Fibroblast of villous mesenchyme (primary cell): Measurements from ENCODE around the gene FHAD1. TPM values are rescaled to one million over a fixed set of nuclear protein-coding genes. Genes with fewer than 3 reads are reported as not detected.
"Not testable (repeated sequence)": the region's sequence is repeated elsewhere in the genome, so short reads cannot be mapped to it uniquely, and the experiment has no call there.

Experiments used
- DNase-seq: peaks from one replicate; pipeline ENCODE4 v3.0.0-alpha.2; 2010; ENCODE audit warnings: low read depth
- H3K4me3 ChIP-seq: 2 replicates; pipeline ENCODE4 v1.5.1; 2011; ENCODE audit warnings: low read depth, mild to moderate bottlenecking, low read length
- total RNA-seq: library from RNA; depleted of rRNA; stranded (reverse); fragments of >200 nt; gene quantifications from 2 replicates; pipeline ENCODE4 v1.2.3, GENCODE V29; 2012
- TF ChIP-seq, protein P1 (sequence below): IDR thresholded peaks from 2 replicates; pipeline ENCODE4 v1.5.1; 2012; ENCODE audit warnings: low read depth, mild to moderate bottlenecking, low read length; ENCODE audit not compliant: insufficient read depth

FHAD1 gene
- total RNA-seq, 1 donor = under 0.01 TPM

DNA sequence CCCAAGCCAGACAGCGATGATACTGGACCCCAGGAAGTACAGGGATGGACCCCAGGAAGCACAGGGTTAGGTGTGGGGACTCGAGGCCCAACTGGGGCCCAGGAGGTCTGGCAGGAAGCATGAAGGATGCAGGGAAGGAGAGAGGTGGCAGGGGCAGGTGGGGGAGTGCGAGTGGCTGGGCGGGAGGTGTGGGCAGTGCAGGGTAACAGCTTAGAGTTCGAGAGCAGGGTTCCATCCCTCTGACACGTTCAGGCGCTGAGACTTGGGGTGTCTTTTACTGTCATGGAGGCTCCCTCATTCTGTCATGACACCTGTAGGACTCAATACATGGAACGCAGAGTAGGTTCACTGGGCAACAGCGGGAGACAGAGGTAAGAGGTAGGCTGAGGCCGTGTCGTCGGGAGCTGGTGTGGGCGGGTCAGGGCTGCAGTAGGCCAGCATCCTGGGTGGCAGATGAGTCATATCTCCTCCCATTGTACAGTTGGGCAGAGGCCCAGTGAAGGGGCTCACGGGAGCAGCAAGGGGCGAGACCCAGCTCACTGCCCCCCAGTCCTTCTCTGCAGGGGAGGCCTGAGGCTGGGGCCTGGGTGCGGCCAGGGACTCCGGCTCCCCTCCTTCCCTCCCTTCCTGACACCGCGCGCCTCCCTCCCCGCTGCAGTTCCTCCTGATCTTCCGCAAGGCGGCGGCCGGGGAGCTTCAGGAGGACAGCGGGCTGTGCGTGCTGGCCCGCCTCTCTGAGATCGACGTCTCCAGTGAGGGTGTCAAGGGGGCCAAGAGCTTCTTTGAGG is 179.7 kb downstream of the FHAD1 start:
- H3K4me3 ChIP-seq = no peak overlapping the region
- DNase-seq = peak; percentile 70
- TF ChIP-seq, protein P1, sequence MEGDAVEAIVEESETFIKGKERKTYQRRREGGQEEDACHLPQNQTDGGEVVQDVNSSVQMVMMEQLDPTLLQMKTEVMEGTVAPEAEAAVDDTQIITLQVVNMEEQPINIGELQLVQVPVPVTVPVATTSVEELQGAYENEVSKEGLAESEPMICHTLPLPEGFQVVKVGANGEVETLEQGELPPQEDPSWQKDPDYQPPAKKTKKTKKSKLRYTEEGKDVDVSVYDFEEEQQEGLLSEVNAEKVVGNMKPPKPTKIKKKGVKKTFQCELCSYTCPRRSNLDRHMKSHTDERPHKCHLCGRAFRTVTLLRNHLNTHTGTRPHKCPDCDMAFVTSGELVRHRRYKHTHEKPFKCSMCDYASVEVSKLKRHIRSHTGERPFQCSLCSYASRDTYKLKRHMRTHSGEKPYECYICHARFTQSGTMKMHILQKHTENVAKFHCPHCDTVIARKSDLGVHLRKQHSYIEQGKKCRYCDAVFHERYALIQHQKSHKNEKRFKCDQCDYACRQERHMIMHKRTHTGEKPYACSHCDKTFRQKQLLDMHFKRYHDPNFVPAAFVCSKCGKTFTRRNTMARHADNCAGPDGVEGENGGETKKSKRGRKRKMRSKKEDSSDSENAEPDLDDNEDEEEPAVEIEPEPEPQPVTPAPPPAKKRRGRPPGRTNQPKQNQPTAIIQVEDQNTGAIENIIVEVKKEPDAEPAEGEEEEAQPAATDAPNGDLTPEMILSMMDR = peak; percentile 50

DNA sequence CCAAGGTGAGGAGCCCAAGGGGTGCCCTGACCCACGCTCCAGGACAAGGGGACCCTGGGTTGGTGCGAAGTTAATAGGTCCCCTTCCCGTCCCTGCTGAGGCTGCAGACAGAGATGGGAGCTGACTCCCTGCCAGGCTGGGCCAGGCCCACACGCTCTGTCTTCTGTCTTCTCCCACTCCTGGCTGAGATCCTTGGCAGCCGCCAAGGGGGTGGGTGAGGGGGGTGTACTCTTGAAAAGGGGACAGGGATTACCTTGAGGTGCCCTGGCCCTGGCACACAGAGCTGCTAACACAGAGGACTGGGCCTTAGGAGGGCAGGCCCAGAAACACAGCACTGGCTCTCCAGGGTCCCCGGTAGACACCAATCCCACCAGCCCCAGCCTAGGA is 180.2 kb downstream of the FHAD1 start:
- no peak for DNase-seq
- TF ChIP-seq, protein P1 = no peak
- no peak overlapping the region for H3K4me3 ChIP-seq

DNA sequence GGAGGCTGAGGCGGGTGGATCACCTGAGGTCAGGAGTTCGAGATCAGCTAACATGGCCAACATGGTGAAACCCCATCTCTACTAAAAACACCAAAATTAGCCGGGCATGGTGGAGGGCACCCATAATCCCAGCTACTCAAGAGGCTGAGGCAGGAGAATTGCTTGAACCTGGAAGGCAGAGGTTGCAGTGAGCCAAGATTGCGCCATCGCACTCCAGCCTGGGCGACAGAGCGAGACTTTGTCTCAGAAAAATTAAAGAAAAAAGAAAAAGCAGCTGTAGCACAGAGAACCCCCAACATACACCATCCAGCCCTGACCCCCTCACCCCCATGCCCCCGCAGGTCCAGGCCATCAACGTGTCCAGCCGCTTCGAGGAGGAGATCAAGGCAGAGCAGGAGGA is 181.2 kb downstream of the FHAD1 start:
- DNase-seq, H3K4me3 ChIP-seq: not testable (repeated sequence)

DNA sequence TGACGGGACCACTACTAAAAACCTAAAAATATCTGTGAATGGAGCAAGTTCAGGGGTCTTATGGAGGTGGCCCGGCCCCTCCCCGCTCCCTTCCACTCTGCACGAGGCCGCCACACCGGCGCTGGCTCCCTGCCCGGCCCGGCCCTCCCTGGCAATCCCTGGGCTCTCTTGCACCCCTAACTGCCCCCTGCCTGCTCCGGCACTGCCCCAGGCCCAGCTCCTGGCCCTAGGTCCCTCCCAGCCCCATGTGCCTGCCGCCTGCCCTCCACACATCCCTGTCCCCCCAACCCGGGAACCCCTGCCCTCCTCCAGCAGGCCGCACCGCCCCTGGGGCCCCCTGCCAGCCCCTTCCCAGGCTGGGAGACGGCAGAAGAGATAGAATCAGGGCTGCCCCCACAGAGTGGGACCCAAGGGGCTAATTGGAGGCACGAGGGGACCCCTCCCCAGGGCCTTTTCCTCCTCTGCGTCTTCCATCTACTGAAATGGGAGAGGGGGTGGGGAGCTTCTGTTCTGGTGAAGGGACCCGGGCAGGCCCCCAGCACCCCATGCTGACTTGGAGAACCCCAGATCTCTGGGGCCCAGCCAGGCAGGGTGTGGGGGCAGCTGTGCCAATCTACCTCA is 181.9 kb downstream of the FHAD1 start:
- H3K4me3 ChIP-seq = no peak overlapping the region
- DNase-seq = no peak
- TF ChIP-seq, protein P1 = no peak

DNA sequence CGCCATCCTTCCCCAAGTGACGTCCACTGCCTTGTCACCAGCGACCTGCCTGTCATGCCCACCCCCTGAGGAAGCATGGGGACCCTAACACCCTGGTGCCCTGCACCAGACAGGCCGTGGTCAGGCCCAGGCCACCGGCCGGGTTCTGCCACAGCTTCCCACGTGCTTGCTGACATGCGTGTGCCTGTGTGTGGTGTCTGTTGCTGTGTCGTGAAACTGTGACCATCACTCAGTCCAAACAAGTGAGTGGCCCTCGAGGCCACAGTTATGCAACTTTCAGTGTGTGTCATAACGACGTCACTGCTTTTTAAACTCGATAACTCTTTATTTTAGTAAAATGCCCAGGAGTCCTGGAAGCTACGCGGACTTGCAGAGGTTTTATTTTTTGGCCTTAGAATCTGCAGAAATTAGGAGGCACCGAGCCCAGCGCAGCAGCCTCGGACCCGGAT is 182.7 kb downstream of the FHAD1 start:
- TF ChIP-seq, protein P1 = no peak
- peak; percentile 65 for DNase-seq

DNA sequence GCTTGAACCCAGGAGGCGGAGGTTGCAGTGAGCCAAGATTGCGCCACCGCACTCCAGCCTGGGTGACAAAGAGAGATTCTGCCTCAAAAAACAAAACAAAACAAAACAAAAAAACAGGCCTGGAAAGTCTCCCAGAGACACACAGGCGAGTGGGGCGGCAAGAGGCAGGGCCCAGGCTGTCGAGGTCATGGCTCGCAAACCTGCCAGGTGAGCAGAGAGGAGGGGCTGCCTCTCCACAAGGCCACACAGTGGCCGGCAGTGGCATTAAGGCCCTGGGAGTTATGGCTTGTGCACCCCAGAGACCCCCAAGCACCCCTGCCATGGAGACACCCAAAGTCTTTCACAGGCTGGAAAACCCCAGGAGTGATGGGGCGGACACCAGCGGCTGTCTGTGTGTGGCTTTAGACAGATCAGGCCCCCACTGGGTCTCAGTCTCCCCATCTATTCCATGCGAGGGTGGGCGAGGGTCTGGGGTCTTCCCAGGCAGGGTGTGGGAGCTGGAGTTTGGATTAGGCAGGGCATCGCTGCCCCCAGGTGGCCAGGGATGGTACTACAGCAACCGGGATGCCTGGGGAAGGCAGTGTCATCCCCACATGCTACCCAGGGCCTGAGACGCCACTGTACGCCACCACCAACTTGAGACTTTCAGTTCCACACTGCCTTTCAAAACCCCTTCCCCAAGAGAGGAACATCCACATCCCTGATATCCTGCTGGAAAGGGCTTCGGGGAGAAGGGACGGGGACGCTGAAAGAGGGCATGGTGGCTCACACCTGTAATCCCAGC is 184.0 kb downstream of the FHAD1 start:
- no peak overlapping the region for H3K4me3 ChIP-seq
- no peak for DNase-seq
- TF ChIP-seq, protein P1 = peak; percentile 96

More for the DNA sequence above, 182.7 kb downstream of the FHAD1 start:
- no peak overlapping the region for H3K4me3 ChIP-seq

DNA sequence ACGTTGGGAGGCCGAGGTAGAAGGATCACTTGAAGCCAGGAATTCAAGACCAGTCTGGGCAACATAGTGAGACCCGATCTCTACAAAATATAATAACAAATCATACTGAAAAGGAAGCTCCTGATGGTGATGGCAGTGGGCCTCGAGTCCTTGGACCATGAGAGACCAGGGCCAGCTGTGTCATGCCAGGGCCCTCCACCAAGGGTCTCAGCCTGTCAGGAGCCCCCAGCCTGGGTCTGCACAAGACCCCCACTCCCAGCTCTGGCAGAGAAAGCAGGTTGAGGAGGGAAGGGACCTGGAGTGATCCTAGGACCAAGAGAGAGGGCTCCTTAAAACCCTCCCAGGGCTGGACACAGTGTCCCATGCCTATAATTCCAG is 184.5 kb downstream of the FHAD1 start:
- TF ChIP-seq, protein P1 = no peak
- H3K4me3 ChIP-seq = no peak overlapping the region
- DNase-seq = no peak
